Esophagus muscularis mucosa (tissue), 4 donors: Measurements from ENCODE around the gene RNASET2.

Experiments
- CTCF ChIP-seq, 3 experiments: fragments of 200-600 bp in 2 of 3; fragments of 450-650 bp in 1 of 3; sonication (generic) in 2 of 3; IDR thresholded peaks; one replicate each; pipeline ENCODE4 v1.5.1; 2017 to 2019; ENCODE audit warnings: antibody characterized with exemption in 3 of 3, mild to moderate bottlenecking in 2 of 3, moderate library complexity in 1 of 3
- EP300 ChIP-seq: sonication (generic); formaldehyde crosslinking; IDR thresholded peaks from one replicate; pipeline ENCODE4 v1.6.1; 2017; ENCODE audit warnings: antibody characterized with exemption
- POLR2A ChIP-seq: fragments of 450-650 bp; IDR thresholded peaks from one replicate; pipeline ENCODE4 v1.6.1; 2017; ENCODE audit warnings: antibody characterized with exemption, moderate library complexity, mild to moderate bottlenecking, low read depth

GRCh38 chr6:166879594-166879993 is 76.8 kb downstream of the RNASET2 start:
- TF ChIP-seq EP300 (no peak), CTCF (IDR thresholded peaks at IDR 0.05) (no peak), POLR2A (no peak)
